Measurements from ENCODE around the gene OR6N2. TPM values are rescaled to one million over a fixed set of nuclear protein-coding genes. Genes with fewer than 3 reads are reported as not detected.

Gene OR6N2
- total and polyA plus RNA-seq, 2 donors (not counting 1 experiment from before 2014, with no cell fraction given): not detected

GRCh38 chr1:158732524-158732923 is 48.5 kb downstream of the OR6N2 start:
- Histone ChIP-seq H3K79me2 (ENCODE audit: control insufficient read depth, insufficient read depth, low read length) (no peaks in the 10 kb centered on the region), H3K27ac (ENCODE audit: insufficient read depth, low read length) (no peak overlapping the region), H3K9ac (ENCODE audit: insufficient read depth, low read length) (no peak overlapping the region), H3K9me3 (ENCODE audit: control insufficient read depth, insufficient read depth, low read depth, low read length) (no peaks in the 10 kb centered on the region), H3K27me3 (ENCODE audit: control insufficient read depth, insufficient read depth, low read length) (no peaks in the 10 kb centered on the region), H3K36me3 (ENCODE audit: control insufficient read depth, insufficient read depth, low read length) (no peaks in the 10 kb centered on the region), H4K20me1 (ENCODE audit: control insufficient read depth, extremely low read depth, insufficient read depth, low read length) (no peaks in the 10 kb centered on the region), H3K4me1 (ENCODE audit: control insufficient read depth, extremely low read depth, insufficient read depth, low read length) (no peaks in the 10 kb centered on the region), H3K4me3 (replicated peaks in 1 of 4; ENCODE audit: control extremely low read depth in 1 of 4, insufficient read depth in 1 of 4, low read depth in 3 of 4, low read length in 4 of 4) (no peak overlapping the region), H2AFZ (ENCODE audit: low read length) (no peak overlapping the region), H3K4me2 (ENCODE audit: extremely low read depth, insufficient read depth, low read length) (no peak overlapping the region)
- no peak for TF ChIP-seq CTCF (conservative IDR thresholded peaks at IDR 0.05 in 1 of 2, IDR thresholded peaks at IDR 0.05 in 1 of 2; ENCODE audit: low read depth in 1 of 2, low read length in 2 of 2)
- no peak for TF ChIP-seq EZH2 (IDR thresholded peaks at IDR 0.05; ENCODE audit: low read length, missing control alignments)
- no peak for DNase-seq (ENCODE audit: low read depth in 2 of 2)

DNA sequence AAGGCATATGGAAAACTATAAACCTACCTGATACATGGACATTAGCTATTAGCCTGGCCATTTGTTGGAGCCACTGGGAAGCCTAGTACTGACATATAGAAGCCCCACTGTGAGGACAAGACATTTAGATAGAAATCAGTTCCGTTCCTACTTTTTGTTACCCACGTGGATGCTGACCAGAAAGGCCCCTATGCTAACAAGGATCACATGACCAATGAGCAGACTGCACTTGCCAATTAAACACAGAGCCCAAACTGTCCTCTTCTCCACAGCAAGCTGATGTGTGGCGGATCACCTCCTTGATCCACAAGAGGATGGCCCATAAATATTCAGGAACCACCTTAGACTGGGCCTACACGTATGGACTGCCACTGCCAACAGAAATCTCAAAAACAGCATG is 49.3 kb downstream of the OR6N2 start:
- Histone ChIP-seq H3K27ac (ENCODE audit: insufficient read depth, low read length) (no peak overlapping the region), H3K79me2 (ENCODE audit: control insufficient read depth, insufficient read depth, low read length) (no peaks in the 10 kb centered on the region), H3K36me3 (ENCODE audit: control insufficient read depth, insufficient read depth, low read length) (no peaks in the 10 kb centered on the region), H2AFZ (ENCODE audit: low read length) (no peak overlapping the region), H4K20me1 (ENCODE audit: control insufficient read depth, extremely low read depth, insufficient read depth, low read length) (no peaks in the 10 kb centered on the region), H3K27me3 (ENCODE audit: control insufficient read depth, insufficient read depth, low read length) (no peaks in the 10 kb centered on the region), H3K4me3 (replicated peaks in 1 of 4; ENCODE audit: control extremely low read depth in 1 of 4, insufficient read depth in 1 of 4, low read depth in 3 of 4, low read length in 4 of 4) (no peak overlapping the region), H3K4me1 (ENCODE audit: control insufficient read depth, extremely low read depth, insufficient read depth, low read length) (no peaks in the 10 kb centered on the region), H3K4me2 (ENCODE audit: extremely low read depth, insufficient read depth, low read length) (no peak overlapping the region), H3K9ac (ENCODE audit: insufficient read depth, low read length) (no peak overlapping the region), H3K9me3 (ENCODE audit: control insufficient read depth, insufficient read depth, low read depth, low read length) (no peaks in the 10 kb centered on the region)
- no peak for DNase-seq (ENCODE audit: low read depth in 2 of 2)
- TF ChIP-seq CTCF (conservative IDR thresholded peaks at IDR 0.05 in 1 of 2, IDR thresholded peaks at IDR 0.05 in 1 of 2; ENCODE audit: low read depth in 1 of 2, low read length in 2 of 2): no peak
- TF ChIP-seq EZH2 (IDR thresholded peaks at IDR 0.05; ENCODE audit: low read length, missing control alignments): no peak

- no peak overlapping the region for H3K4me3 ChIP-seq (replicated peaks in 1 of 4; ENCODE audit: control extremely low read depth in 1 of 4, insufficient read depth in 1 of 4, low read depth in 3 of 4, low read length in 4 of 4)
- H3K4me1 ChIP-seq (ENCODE audit: control insufficient read depth, extremely low read depth, insufficient read depth, low read length): no peaks in the 10 kb centered on the region
- no peak overlapping the region for H2AFZ ChIP-seq (ENCODE audit: low read length)
- H3K27ac ChIP-seq (ENCODE audit: insufficient read depth, low read length): no peak overlapping the region
- H3K79me2 ChIP-seq (ENCODE audit: control insufficient read depth, insufficient read depth, low read length): no peaks in the 10 kb centered on the region
- no peaks in the 10 kb centered on the region for H3K9me3 ChIP-seq (ENCODE audit: control insufficient read depth, insufficient read depth, low read depth, low read length)
- TF ChIP-seq EZH2 (IDR thresholded peaks at IDR 0.05; ENCODE audit: low read length, missing control alignments): no peak
- no peak for TF ChIP-seq CTCF (conservative IDR thresholded peaks at IDR 0.05 in 1 of 2, IDR thresholded peaks at IDR 0.05 in 1 of 2; ENCODE audit: low read depth in 1 of 2, low read length in 2 of 2)
- no peak overlapping the region for H3K4me2 ChIP-seq (ENCODE audit: extremely low read depth, insufficient read depth, low read length)
- no peaks in the 10 kb centered on the region for H3K36me3 ChIP-seq (ENCODE audit: control insufficient read depth, insufficient read depth, low read length)
- H3K9ac ChIP-seq (ENCODE audit: insufficient read depth, low read length): no peak overlapping the region
- no peak for DNase-seq (ENCODE audit: low read depth in 2 of 2)
- H4K20me1 ChIP-seq (ENCODE audit: control insufficient read depth, extremely low read depth, insufficient read depth, low read length): no peaks in the 10 kb centered on the region
- H3K27me3 ChIP-seq (ENCODE audit: control insufficient read depth, insufficient read depth, low read length): no peaks in the 10 kb centered on the region
These were observed 50.6 kb downstream of the OR6N2 start for GRCh38 chr1:158730453-158730852.

All from fibroblast of lung (primary cell).